ENCODE results near the gene HAGH.

DNA sequence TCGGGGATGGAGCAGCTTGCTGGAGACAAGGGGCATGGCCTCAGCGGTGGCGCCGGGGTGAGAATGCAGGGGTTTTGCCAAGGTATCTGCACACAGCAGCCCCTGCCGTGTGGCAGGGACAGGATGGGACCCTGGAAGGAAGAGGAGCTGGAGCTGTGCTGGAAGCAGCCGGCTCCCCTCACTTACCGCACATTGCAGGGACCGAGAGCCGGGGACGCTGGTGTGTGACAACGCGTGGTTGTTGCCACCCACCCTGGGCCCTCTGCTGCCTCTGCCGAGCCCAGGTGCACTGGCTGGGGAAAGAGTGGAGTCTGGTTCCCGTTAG lies 40.8 kb downstream of the HAGH start:
- TF ChIP-seq EZH2phosphoT487 (IDR thresholded peaks at IDR 0.05) (no peak), EZH2 (IDR thresholded peaks at IDR 0.05) (no peak)
